ENCODE measurements around the gene ZNF740.

ZNF740 gene

DNA sequence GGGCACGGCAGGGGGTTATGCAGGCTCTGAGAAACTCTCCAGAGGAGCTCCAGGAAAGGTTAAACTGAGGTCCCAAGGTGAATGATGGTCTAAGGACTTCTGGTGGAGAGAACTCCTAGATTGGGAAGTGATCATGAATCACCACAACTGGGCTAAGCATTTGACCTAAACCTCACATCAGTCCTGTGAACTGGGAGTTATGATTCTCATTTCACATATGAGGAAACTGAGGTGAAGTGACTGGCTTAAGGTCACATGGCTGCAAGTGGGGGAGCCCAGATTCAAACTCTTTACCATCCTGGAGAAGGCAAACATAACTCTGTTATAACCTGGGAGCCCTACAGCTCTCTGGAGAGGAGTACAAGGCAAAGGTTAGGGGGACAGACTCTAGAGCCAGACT is 47.3 kb downstream of the ZNF740 start:
- no peak for DNase-seq

GRCh38 chr12:53229454-53229853 is 48.9 kb downstream of the ZNF740 start:
- no peak for DNase-seq

DNA sequence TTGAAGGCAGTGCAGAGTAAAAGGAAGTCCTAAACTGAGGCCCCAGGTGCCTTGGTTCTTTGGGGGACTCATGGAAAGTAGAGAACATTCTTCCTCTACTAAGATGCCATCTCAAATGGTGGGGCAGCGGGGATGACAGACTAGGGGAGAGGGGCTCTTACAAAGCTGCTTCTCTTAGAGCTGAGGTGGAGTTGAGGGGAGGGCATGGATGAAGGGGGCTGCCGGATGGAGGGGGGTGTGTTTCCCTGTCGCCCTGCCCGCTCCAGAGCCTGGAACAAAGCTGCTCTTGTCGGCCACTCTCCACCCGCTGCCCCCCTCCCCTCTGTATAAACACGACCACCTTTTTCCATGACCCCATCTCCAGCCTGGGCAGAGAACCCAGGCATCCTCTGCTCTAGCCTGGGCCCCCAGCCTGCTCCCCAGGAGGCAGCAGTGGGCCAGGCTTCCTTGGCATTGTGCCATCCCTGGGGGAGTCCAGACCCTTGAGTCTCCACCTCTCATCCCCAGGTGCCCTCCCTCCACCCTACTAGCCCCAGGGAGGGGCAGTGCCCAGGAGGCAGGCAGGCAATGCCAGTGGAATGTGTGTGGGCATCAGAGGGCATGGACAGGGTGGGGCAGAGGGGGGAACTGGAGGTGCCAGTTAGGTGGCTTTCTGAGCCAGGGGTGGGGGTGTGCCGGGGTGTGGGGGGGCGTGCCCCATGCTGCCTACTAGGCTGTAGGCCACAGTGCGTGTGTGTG is 49.8 kb downstream of the ZNF740 start:
- DNase-seq = no peak

GRCh38 chr12:53231671-53231920 is 51.1 kb downstream of the ZNF740 start:
- no peak for DNase-seq

- DNase-seq = peak; percentile 78 to 82
These were observed 51.6 kb downstream of the ZNF740 start, which contains the start of gene RARG for GRCh38 chr12:53231921-53232645. Gene RARG (minus strand): TSS chr12:53232209. CDS start chr12:53227545, 4,664 bp downstream.

DNA sequence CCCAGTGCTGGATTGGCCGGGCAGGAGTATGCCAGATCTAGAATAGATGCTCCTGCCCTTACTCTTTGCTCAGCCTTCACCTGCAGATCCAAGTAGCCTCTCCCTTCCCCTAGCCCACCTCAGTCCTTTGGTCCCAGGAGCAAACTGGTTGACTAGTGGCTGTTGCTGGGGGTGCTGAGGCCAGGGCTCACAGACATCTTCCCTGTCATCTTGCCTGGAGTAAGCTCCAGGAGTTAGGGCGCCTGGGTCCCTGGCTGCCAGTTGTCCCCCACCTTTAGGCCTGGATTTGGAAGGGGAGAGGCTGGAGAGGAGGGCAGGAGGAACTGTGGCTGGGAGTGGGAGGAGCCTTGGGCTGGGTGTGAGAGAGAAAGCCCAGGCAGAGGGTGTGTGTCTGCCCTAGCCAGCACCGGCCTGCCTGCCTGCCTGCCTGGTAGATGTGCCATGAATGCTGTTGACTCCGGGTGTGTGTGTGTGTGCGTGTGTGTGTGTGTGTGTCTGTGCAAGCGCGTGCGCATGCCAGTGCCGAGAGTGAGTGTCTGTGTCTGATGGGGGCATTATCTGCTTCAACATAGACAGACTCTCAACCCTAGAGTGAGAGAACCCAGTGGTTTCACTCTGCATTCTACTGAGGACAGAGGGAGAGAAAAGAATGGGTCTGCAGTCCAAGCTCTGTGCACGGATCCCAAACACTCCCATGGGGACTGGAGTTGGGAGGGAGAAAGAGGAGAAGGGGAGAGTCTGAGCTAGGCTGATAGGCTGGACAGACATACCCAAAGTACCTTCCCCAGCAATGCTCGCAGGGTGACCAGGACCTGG is 52.3 kb downstream of the ZNF740 start:
- DNase-seq = peak in 1 of 2 experiments; percentile 37

- no peak for DNase-seq
These were observed 53.2 kb downstream of the ZNF740 start for GRCh38 chr12:53233671-53234121.

GRCh38 chr12:53234271-53234914 is 53.9 kb downstream of the ZNF740 start:
- DNase-seq = no peak

DNA sequence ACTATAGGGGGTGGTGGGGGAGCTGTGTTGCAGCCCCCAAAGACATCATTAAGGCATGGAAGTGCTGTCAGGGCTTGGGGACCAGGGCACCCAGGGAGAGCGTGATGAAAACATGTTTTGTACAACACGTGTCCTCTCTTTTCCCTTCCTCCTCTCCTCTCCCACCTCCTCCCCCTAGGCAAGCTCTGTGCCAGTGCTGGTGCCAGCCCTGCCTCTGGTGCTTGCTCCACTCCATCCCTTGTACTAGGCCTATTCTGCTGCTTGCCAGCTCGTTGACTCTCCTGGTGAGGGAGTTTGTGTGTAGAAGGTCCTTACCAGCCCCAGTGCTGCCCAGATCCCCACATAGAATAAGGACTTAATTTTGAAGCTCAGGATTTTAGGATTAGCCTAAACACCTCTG is 54.6 kb downstream of the ZNF740 start:
- no peak for DNase-seq

DNA sequence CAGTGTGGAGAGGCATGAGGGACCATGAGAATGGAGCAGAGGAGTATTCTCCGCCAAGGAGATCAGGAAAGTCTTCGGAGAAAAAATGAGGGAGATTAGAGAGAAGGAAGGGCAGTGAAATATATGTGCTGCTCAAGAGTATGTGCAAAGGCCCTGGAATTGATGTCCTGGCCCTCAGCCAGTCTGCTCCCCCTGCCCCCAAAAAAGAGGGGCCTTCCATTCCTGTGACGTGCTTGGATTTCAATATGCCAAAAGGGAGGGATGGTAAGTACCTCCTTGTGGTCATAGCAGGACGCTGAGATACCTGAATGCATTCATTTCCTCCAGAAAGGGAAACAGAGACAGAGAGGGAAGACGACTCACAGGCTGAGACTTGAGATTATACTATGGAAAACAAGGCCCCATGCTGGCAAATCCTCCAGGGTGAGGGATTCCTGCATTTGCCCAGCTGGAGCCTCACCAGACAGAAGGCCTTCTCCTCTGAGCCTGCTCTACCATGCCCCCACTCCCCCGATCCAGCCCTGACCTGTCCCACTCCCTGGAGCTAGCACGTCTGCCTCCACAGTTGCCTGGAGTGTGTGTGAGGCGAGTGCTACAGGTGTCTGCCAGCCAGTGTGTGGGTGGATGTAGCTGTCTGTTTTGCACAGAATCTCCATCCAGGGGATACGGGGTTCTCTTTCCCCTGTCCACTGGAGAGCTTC is 55.4 kb downstream of the ZNF740 start:
- no peak for DNase-seq

- peak; percentile 36 to 57 for DNase-seq
These were observed 56.1 kb downstream of the ZNF740 start for GRCh38 chr12:53236443-53237111.

DNA sequence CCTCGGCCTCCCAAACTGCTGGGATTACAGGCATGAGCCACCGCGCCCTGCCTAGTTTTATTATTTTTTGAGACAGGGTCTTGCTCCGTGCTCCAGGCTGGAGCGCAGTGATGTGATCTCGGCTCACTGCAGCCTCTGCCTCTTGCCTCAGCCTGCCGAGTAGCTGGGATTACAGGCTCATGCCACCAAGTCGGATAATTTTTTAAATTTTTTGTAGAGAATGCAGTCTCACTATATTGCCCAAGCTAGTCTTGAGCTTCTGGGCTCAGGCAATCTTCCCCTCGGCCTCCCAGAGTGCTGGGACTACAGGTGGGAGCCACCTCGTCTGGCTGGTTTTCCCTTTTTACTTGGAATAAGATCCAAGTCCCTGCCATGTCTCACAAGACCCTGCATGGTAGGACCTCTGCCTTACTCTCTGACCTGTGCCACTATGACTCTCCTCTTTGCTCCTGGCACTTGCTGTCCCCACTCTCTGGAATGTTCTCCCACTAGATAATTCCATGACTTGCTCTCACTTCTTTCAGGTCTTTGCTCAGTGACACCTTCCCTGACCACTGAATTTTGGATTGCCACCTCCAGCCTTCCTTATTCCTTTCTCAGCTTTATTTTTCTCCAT is 59.2 kb downstream of the ZNF740 start:
- no peak for DNase-seq

GRCh38 chr12:53241623-53242412 is 61.3 kb downstream of the ZNF740 start:
- DNase-seq = no peak

- no peak for DNase-seq
These were observed 63.8 kb downstream of the ZNF740 start for GRCh38 chr12:53244337-53244736.

Measured in activated CD4-positive, alpha-beta T cell treated with anti-CD3 and anti-CD28 coated beads, Interleukin-2, amount 50 U/mL, for 4 hours (primary cell).